H9 (cell line): Measurements from ENCODE around the gene OBP2B. TPM values are rescaled to one million over a fixed set of nuclear protein-coding genes. Genes with fewer than 3 reads are reported as not detected.

Source experiments
- DNase-seq: peaks from one replicate; pipeline ENCODE4 v3.0.0-alpha.2; 2017
- H2AFZ ChIP-seq: one replicate; pipeline ENCODE4 v1.6.1; 2013; ENCODE audit warnings: mild to moderate bottlenecking, low read length, control low read depth, moderate library complexity
- H2AK5ac ChIP-seq: 2 replicates; pipeline ENCODE4 v1.6.1; 2013; ENCODE audit warnings: low read length, control low read depth, mixed read lengths; ENCODE audit not compliant: insufficient read length
- H2BK120ac ChIP-seq: one replicate; pipeline ENCODE4 v1.6.1; 2013; ENCODE audit warnings: low read depth, mild to moderate bottlenecking, low read length, control low read depth, inconsistent platforms; ENCODE audit not compliant: poor library complexity, severe bottlenecking
- H2BK12ac ChIP-seq: 2 replicates; pipeline ENCODE4 v1.6.1; 2013; ENCODE audit warnings: low read length, control low read depth, mixed read lengths, low read depth; ENCODE audit not compliant: insufficient read length
- H2BK15ac ChIP-seq: 2 replicates; pipeline ENCODE4 v1.6.1; 2013; ENCODE audit warnings: low read depth, low read length, control low read depth
- H2BK20ac ChIP-seq: one replicate; pipeline ENCODE4 v1.6.1; 2013; ENCODE audit warnings: low read depth, mild to moderate bottlenecking, low read length, control low read depth, inconsistent platforms; ENCODE audit not compliant: poor library complexity, severe bottlenecking
- H2BK5ac ChIP-seq: 2 replicates; pipeline ENCODE4 v1.6.1; 2013; ENCODE audit warnings: low read length, control low read depth, mixed read lengths; ENCODE audit not compliant: insufficient read length
- H3K14ac ChIP-seq: 2 replicates; pipeline ENCODE4 v1.6.1; 2013; ENCODE audit warnings: low read length, control low read depth; ENCODE audit not compliant: insufficient read depth
- H3K18ac ChIP-seq: 2 replicates; pipeline ENCODE4 v1.6.1; 2013; ENCODE audit warnings: low read depth, mild to moderate bottlenecking, mixed read lengths, low read length, control low read depth; ENCODE audit not compliant: insufficient read length
- H3K23ac ChIP-seq: 2 replicates; pipeline ENCODE4 v1.6.1; 2013; ENCODE audit warnings: low read length, control low read depth, mixed read lengths, low read depth; ENCODE audit not compliant: insufficient read length
- H3K23me2 ChIP-seq: 2 replicates; pipeline ENCODE4 v1.6.1; 2013; ENCODE audit warnings: low read depth, mild to moderate bottlenecking, mixed read lengths, low read length, control low read depth; ENCODE audit not compliant: insufficient read length, poor library complexity, severe bottlenecking
- H3K27ac ChIP-seq: 2 replicates; pipeline ENCODE4 v1.5.1; 2013; ENCODE audit warnings: low read length, control low read depth, mixed read lengths, low read depth; ENCODE audit not compliant: insufficient read length
- H3K27me3 ChIP-seq: 2 replicates; pipeline ENCODE4 v1.6.1; 2013; ENCODE audit warnings: low read length, control low read depth, inconsistent platforms; ENCODE audit not compliant: insufficient read depth
- H3K4ac ChIP-seq: 2 replicates; pipeline ENCODE4 v1.6.1; 2013; ENCODE audit warnings: low read depth, mild to moderate bottlenecking, control low read depth, inconsistent platforms, low read length, moderate library complexity
- H3K4me1 ChIP-seq: 2 replicates; pipeline ENCODE4 v1.6.1; 2013; ENCODE audit warnings: low read length, control low read depth, inconsistent platforms; ENCODE audit not compliant: insufficient read depth
- H3K4me2 ChIP-seq: 2 replicates; pipeline ENCODE4 v1.6.1; 2013; ENCODE audit warnings: low read length, control low read depth, mixed read lengths; ENCODE audit not compliant: insufficient read length, insufficient read depth
- H3K56ac ChIP-seq: 2 replicates; pipeline ENCODE4 v1.6.1; 2013; ENCODE audit warnings: low read depth, mild to moderate bottlenecking, mixed read lengths, low read length, control low read depth; ENCODE audit not compliant: insufficient read length
- H3K79me1 ChIP-seq: 2 replicates; pipeline ENCODE4 v1.6.1; 2013; ENCODE audit warnings: low read depth, mild to moderate bottlenecking, moderate library complexity, low read length, control low read depth, inconsistent platforms; ENCODE audit not compliant: insufficient read depth, poor library complexity, severe bottlenecking
- H3K79me2 ChIP-seq: 2 replicates; pipeline ENCODE4 v1.6.1; 2013; ENCODE audit warnings: low read length, control low read depth, inconsistent platforms; ENCODE audit not compliant: insufficient read depth
- H3K9ac ChIP-seq: 2 replicates; pipeline ENCODE4 v1.6.1; 2013; ENCODE audit warnings: low read length, control low read depth, mixed read lengths; ENCODE audit not compliant: insufficient read length; ENCODE audit errors: extremely low read depth
- H3K9me3 ChIP-seq: one replicate; pipeline ENCODE4 v1.6.1; 2013; ENCODE audit warnings: low read depth, low read length, inconsistent platforms; ENCODE audit not compliant: control insufficient read depth
- H3T11ph ChIP-seq: one replicate; pipeline ENCODE4 v1.6.1; 2013; ENCODE audit warnings: mild to moderate bottlenecking, low read length, control low read depth, inconsistent platforms
- H4K20me1 ChIP-seq: one replicate; pipeline ENCODE4 v1.6.1; 2013; ENCODE audit not compliant: control insufficient read depth, insufficient read length, insufficient read depth
- H4K5ac ChIP-seq: 2 replicates; pipeline ENCODE4 v1.6.1; 2013; ENCODE audit warnings: low read depth, mild to moderate bottlenecking, mixed read lengths, low read length, control low read depth; ENCODE audit not compliant: insufficient read length
- H4K8ac ChIP-seq: replicated peaks from 2 replicates; pipeline ENCODE4 v1.6.1; 2013; ENCODE audit warnings: low read length, control low read depth, mixed read lengths, low read depth; ENCODE audit not compliant: insufficient read length
- H4K91ac ChIP-seq: 2 replicates; pipeline ENCODE4 v1.6.1; 2013; ENCODE audit warnings: low read depth, mild to moderate bottlenecking, moderate library complexity, mixed read lengths, low read length, control low read depth; ENCODE audit not compliant: insufficient read length
- H3K27ac Mint-ChIP-seq, 3 experiments: 2 replicates in 2 of 3; 3 replicates in 1 of 3; pipeline ENCODE4 v1.8.0; 2020 to 2021; ENCODE audit warnings: mixed read lengths in 3 of 3, mild to moderate bottlenecking in 1 of 3, moderate library complexity in 1 of 3
- H3K27me3 Mint-ChIP-seq: 2 replicates; pipeline ENCODE4 v1.8.0; 2021; ENCODE audit warnings: low read depth, mild to moderate bottlenecking, moderate library complexity, mixed read lengths
- H3K36me3 Mint-ChIP-seq, 3 experiments: 2 replicates in 2 of 3; 3 replicates in 1 of 3; pipeline ENCODE4 v1.8.0; 2020 to 2021; ENCODE audit warnings: low read depth in 3 of 3, mixed read lengths in 3 of 3; ENCODE audit not compliant: insufficient read depth in 1 of 3
- H3K4me1 Mint-ChIP-seq, 2 experiments: 2 replicates each; pipeline ENCODE4 v1.8.0; 2020; ENCODE audit warnings: mixed read lengths in 2 of 2
- H3K4me3 Mint-ChIP-seq, 2 experiments: 2 replicates in 1 of 2; 3 replicates in 1 of 2; pipeline ENCODE4 v1.8.0; 2020 to 2021; ENCODE audit warnings: mild to moderate bottlenecking in 2 of 2, mixed read lengths in 2 of 2, moderate library complexity in 1 of 2
- H3K9me3 Mint-ChIP-seq, 2 experiments: 2 replicates in 1 of 2; 3 replicates in 1 of 2; pipeline ENCODE4 v1.8.0; 2020; ENCODE audit warnings: mild to moderate bottlenecking in 2 of 2, mixed read lengths in 2 of 2, moderate library complexity in 1 of 2
- CTCF ChIP-seq: fragments of 200-600 bp; sonication (generic); conservative IDR thresholded peaks from 3 replicates; pipeline ENCODE4 v1.8.0; 2021; ENCODE audit warnings: antibody characterized with exemption, mild to moderate bottlenecking
- WGBS: extraction: QIAGEN DNeasy Blood & Tissue Kit; methylation state at CpG from one replicate; pipeline ENCODE4 v1.1.7; 2013; ENCODE audit warnings: missing lambda C conversion rate, low lambda C conversion rate, mixed read lengths; ENCODE audit not compliant: insufficient read length; ENCODE audit errors: extremely low coverage; 5-methylcytosine and 5-hydroxymethylcytosine counted together
- total RNA-seq: library from RNA; stranded (reverse); gene quantifications from 2 replicates; pipeline ENCODE4 v1.2.1, GENCODE V29; 2021

The OBP2B gene
- total RNA-seq, 1 experiment from 2014 or later = not detected

- Histone ChIP-seq H2BK20ac (no peak overlapping the region), H3K4me1 (no peaks in the 10 kb centered on the region), H3K27ac (no peak overlapping the region), H3K23me2 (no peaks in the 10 kb centered on the region), H4K20me1 (no peaks in the 10 kb centered on the region), H3K79me1 (no peaks in the 10 kb centered on the region), H3K79me2 (no peaks in the 10 kb centered on the region), H3K18ac (no peak overlapping the region), H2BK120ac (no peak overlapping the region), H2BK12ac (no peak overlapping the region), H4K8ac (no peak overlapping the region), H3K9me3 (no peaks in the 10 kb centered on the region), H4K5ac (no peak overlapping the region), H3K9ac (no peak overlapping the region), H2AK5ac (no peak overlapping the region), H2BK15ac (no peak overlapping the region), H3K23ac (no peak overlapping the region), H3K14ac (no peak overlapping the region), H4K91ac (no peak overlapping the region), H3K56ac (no peak overlapping the region), H2BK5ac (no peak overlapping the region), H3K27me3 (no peaks in the 10 kb centered on the region; the same call in 1 of the 2 replicates), H3T11ph (no peak overlapping the region), H2AFZ (no peak overlapping the region), H3K4me2 (no peak overlapping the region), H3K4ac (no peak overlapping the region)
- H3K4me3 Mint-ChIP-seq = no peak overlapping the region
- WGBS = no CpG with 5 or more reads among the region's 13 CpGs
- no peak for TF ChIP-seq CTCF
- no peak overlapping the region for H3K27ac Mint-ChIP-seq
- H3K27me3 Mint-ChIP-seq = peaks cover 35% of the 10 kb centered on the region
- DNase-seq = no peak
- H3K36me3 Mint-ChIP-seq = no peaks in the 10 kb centered on the region
- H3K4me1 Mint-ChIP-seq = peaks cover 6 to 11% of the 10 kb centered on the region in 2 experiments
- no peaks in the 10 kb centered on the region for H3K9me3 Mint-ChIP-seq
Measured at GRCh38 chr9:133169102-133169501, 39.9 kb downstream of the OBP2B start.
